IMR-90 (cell line): Measurements from ENCODE around the gene KRT8. TPM values are rescaled to one million over a fixed set of nuclear protein-coding genes. Genes with fewer than 3 reads are reported as not detected.

ENCODE experiments used
- ATAC-seq: fragments of 200-7000 bp; cut with Tn5 transposase; 2 replicates; pipeline ENCODE4 v1.9.1; 2020; ENCODE audit warnings: low read depth, mild to moderate bottlenecking, moderate library complexity
- BruUV-seq: library from RNA; stranded (reverse); fragments of 400-500 nt; replicated peaks from 2 replicates; lab custom pipeline; 2021; lab: Mats Ljungman, UMichigan
- CTCF ChIA-PET: fragments of 300-600 bp; formaldehyde crosslinking; extraction: SDS; loops from one replicate; lab custom pipeline; 2021; ENCODE audit warnings: antibody characterized with exemption; lab: Yijun Ruan, JAX
- POLR2A ChIA-PET: fragments of 300-600 bp; sonication (Branson Sonifier 250); formaldehyde crosslinking; loops from one replicate; lab custom pipeline; 2022; ENCODE audit warnings: antibody characterized with exemption; ENCODE audit not compliant: unreplicated experiment; lab: Charles Lee
- DNase-seq: peaks from one replicate; pipeline ENCODE4 v3.0.0; 2013
- H2AFZ ChIP-seq: replicated peaks from 2 replicates; pipeline ENCODE3; 2013; ENCODE audit warnings: low read length, mild to moderate bottlenecking; ENCODE audit not compliant: poor library complexity
- H2AK5ac ChIP-seq: 2 replicates; pipeline ENCODE4 v1.6.1; 2013; ENCODE audit warnings: low read depth, low read length, inconsistent platforms
- H2AK9ac ChIP-seq: replicated peaks from 2 replicates; pipeline ENCODE3; 2013; ENCODE audit warnings: mild to moderate bottlenecking, low read depth, low read length, moderate library complexity; ENCODE audit not compliant: poor library complexity
- H2BK120ac ChIP-seq: 2 replicates; pipeline ENCODE4 v1.6.1; 2013; ENCODE audit warnings: low read depth, low read length, inconsistent platforms
- H2BK15ac ChIP-seq: 3 replicates; pipeline ENCODE4 v1.6.1; 2013; ENCODE audit warnings: low read depth, low read length, inconsistent platforms
- H2BK20ac ChIP-seq: 2 replicates; pipeline ENCODE4 v1.6.1; 2013; ENCODE audit warnings: low read depth, mild to moderate bottlenecking, inconsistent platforms, low read length, moderate library complexity
- H2BK5ac ChIP-seq: 2 replicates; pipeline ENCODE4 v1.6.1; 2013; ENCODE audit warnings: mild to moderate bottlenecking, low read depth, low read length, inconsistent platforms; ENCODE audit not compliant: poor library complexity, severe bottlenecking
- H3K14ac ChIP-seq: replicated peaks from 2 replicates; pipeline ENCODE4 v1.6.1; 2013; ENCODE audit warnings: low read depth, low read length, inconsistent platforms
- H3K18ac ChIP-seq: 2 replicates; pipeline ENCODE4 v1.6.1; 2013; ENCODE audit warnings: low read depth, low read length, control low read depth
- H3K23ac ChIP-seq: 2 replicates; pipeline ENCODE4 v1.6.1; 2013; ENCODE audit warnings: low read depth, low read length, inconsistent platforms
- H3K27ac ChIP-seq: 2 replicates; pipeline ENCODE4 v1.5.1; 2013; ENCODE audit warnings: mild to moderate bottlenecking, control low read depth, low read length; ENCODE audit not compliant: insufficient read depth
- H3K27me3 ChIP-seq: 2 replicates; pipeline ENCODE4 v1.6.1; 2013; ENCODE audit warnings: low read length; ENCODE audit not compliant: control insufficient read depth, insufficient read depth
- H3K36me3 ChIP-seq: 2 replicates; pipeline ENCODE4 v1.6.1; 2013; ENCODE audit warnings: low read length, mixed read lengths; ENCODE audit not compliant: control insufficient read depth, insufficient read depth
- H3K4ac ChIP-seq: 2 replicates; pipeline ENCODE4 v1.6.1; 2013; ENCODE audit warnings: low read depth, low read length, inconsistent platforms
- H3K4me1 ChIP-seq: 2 replicates; pipeline ENCODE4 v1.6.1; 2013; ENCODE audit warnings: low read length, mixed read lengths; ENCODE audit not compliant: control insufficient read depth, insufficient read depth
- H3K4me2 ChIP-seq: 2 replicates; pipeline ENCODE4 v1.6.1; 2013; ENCODE audit warnings: low read depth, mild to moderate bottlenecking, control low read depth, low read length, moderate library complexity
- H3K4me3 ChIP-seq: 2 replicates; pipeline ENCODE4 v1.5.1; 2013; ENCODE audit warnings: low read depth, mild to moderate bottlenecking, control low read depth, low read length, moderate library complexity; ENCODE audit not compliant: insufficient read depth
- H3K56ac ChIP-seq: 2 replicates; pipeline ENCODE4 v1.6.1; 2013; ENCODE audit warnings: low read length, inconsistent platforms; ENCODE audit not compliant: insufficient read depth; ENCODE audit errors: extremely low read depth
- H3K79me1 ChIP-seq, 2 experiments: 2 replicates each; pipeline ENCODE4 v1.6.1; 2013; ENCODE audit warnings: low read length in 2 of 2, inconsistent platforms in 1 of 2, low read depth in 1 of 2
- H3K9ac ChIP-seq: 2 replicates; pipeline ENCODE4 v1.6.1; 2013; ENCODE audit warnings: low read depth, low read length, control low read depth
- H3K9me1 ChIP-seq: 2 replicates; pipeline ENCODE4 v1.6.1; 2013; ENCODE audit warnings: low read length, inconsistent platforms; ENCODE audit not compliant: insufficient read depth
- H3K9me3 ChIP-seq: 2 replicates; pipeline ENCODE4 v1.6.1; 2013; ENCODE audit warnings: low read length; ENCODE audit not compliant: control insufficient read depth, insufficient read depth
- H4K20me1 ChIP-seq: 2 replicates; pipeline ENCODE4 v1.6.1; 2013; ENCODE audit warnings: low read length, inconsistent platforms; ENCODE audit not compliant: insufficient read depth
- H4K5ac ChIP-seq: 2 replicates; pipeline ENCODE4 v1.6.1; 2013; ENCODE audit warnings: mild to moderate bottlenecking, low read depth, low read length, control low read depth
- H4K8ac ChIP-seq, 2 experiments: 2 replicates each; pipeline ENCODE4 v1.6.1; 2013; ENCODE audit warnings: low read depth in 2 of 2, low read length in 2 of 2, control low read depth in 1 of 2, inconsistent platforms in 1 of 2
- H4K91ac ChIP-seq: 2 replicates; pipeline ENCODE4 v1.6.1; 2013; ENCODE audit warnings: low read depth, low read length, inconsistent platforms; ENCODE audit not compliant: insufficient read depth
- BHLHE40 ChIP-seq: fragments of 150-350 bp; IDR thresholded peaks from 2 replicates; pipeline ENCODE4 v1.6.1; 2016; ENCODE audit warnings: mild to moderate bottlenecking, low read depth, low read length
- FOS ChIP-seq: fragments of 150-350 bp; IDR thresholded peaks from 2 replicates; pipeline ENCODE4 v1.6.1; 2016; ENCODE audit warnings: low read depth, low read length
- RCOR1 ChIP-seq: IDR thresholded peaks from 2 replicates; pipeline ENCODE4 v1.6.1; 2012; ENCODE audit warnings: mild to moderate bottlenecking, low read length, improper control_type of control experiment; ENCODE audit not compliant: insufficient replicate concordance
- WGBS, 2 experiments: methylation state at CpG; one replicate each; pipeline versions ENCODE4 v1.1.5 to v1.1.7; 2013; ENCODE audit warnings: missing lambda C conversion rate in 2 of 2; ENCODE audit not compliant: insufficient read length in 1 of 2; ENCODE audit errors: extremely low coverage in 2 of 2; 5-methylcytosine and 5-hydroxymethylcytosine counted together
- dilution Hi-C: fragments of 300-500 bp; cut with HindIII; formaldehyde crosslinking; loops from one replicate; pipeline ENCODE4 v1.14.3; 2018; ENCODE audit warnings: low sequenced_read_pairs; ENCODE audit not compliant: unreplicated experiment
- in situ Hi-C: fragments of 300-500 bp; cut with MboI; formaldehyde crosslinking; loops from 3 replicates; pipeline ENCODE4 v1.14.3; 2019; ENCODE audit warnings: low sequenced_read_pairs, inconsistent platforms, mixed read lengths
- intact Hi-C: fragments of 100-400 bp; cut with micrococcal nuclease; formaldehyde crosslinking; loops from 2 replicates; pipeline ENCODE4 v1.10.0; 2022
- polyA plus RNA-seq, 3 experiments: library from polyadenylated mRNA; depleted of rRNA; stranded (reverse); fragments of >200 nt; gene quantifications; 2 replicates each; pipeline ENCODE4 v1.2.3, GENCODE V29; 2012; ENCODE audit warnings: low replicate concordance in 1 of 3
- total RNA-seq: library from RNA; depleted of rRNA; stranded (reverse); fragments of >200 nt; gene quantifications from 2 replicates; pipeline ENCODE4 v1.2.3, GENCODE V29; 2012

KRT8 gene
- total and polyA plus RNA-seq, 2 of the 4 experiments (the other 2 are of a cell fraction) = 10.9 to 39.3 TPM

- Histone ChIP-seq H2BK20ac (no peak overlapping the region), H3K18ac (no peak overlapping the region; the same call in 1 of the 2 replicates), H4K5ac (no peak overlapping the region), H3K14ac (no peak overlapping the region), H2AK5ac (peak overlapping the region; percentile 54), H3K9me1 (0 out of 2 replicates have a peak, but pooled peaks cover 10% of the 10 kb centered on the region), H2BK15ac (peak overlapping the region; percentile 67; the same call in 1 of the 3 replicates), H2AFZ (no peak overlapping the region), H4K20me1 (no peaks in the 10 kb centered on the region), H3K36me3 (peaks cover 7% of the 10 kb centered on the region; the same call in 1 of the 2 replicates), H3K4me3 (no peak overlapping the region), H3K4ac (peak overlapping the region; percentile 77; the same call in 1 of the 2 replicates), H3K27me3 (no peaks in the 10 kb centered on the region), H2BK120ac (peak overlapping the region; percentile 64; the same call in 1 of the 2 replicates), H3K56ac (no peak overlapping the region), H3K9ac (no peak overlapping the region; the same call in 1 of the 2 replicates), H3K4me2 (no peak overlapping the region; the same call in 1 of the 2 replicates), H2BK5ac (peak overlapping the region; percentile 66), H2AK9ac (peak overlapping the region; percentile 99), H3K79me1 (peaks cover 11 to 43% of the 10 kb centered on the region in 2 experiments; a peak in 3 of 4 replicates), H3K4me1 (peaks cover 15% of the 10 kb centered on the region), H4K91ac (peak overlapping the region; percentile 28; the same call in 1 of the 2 replicates), H3K27ac (no peak overlapping the region), H3K23ac (no peak overlapping the region; the same call in 1 of the 2 replicates), H4K8ac (peak overlapping the region; percentile 17 to 38; a peak in 1 of 4 replicates), H3K9me3 (no peaks in the 10 kb centered on the region)
- no peak for TF ChIP-seq RCOR1
- no peak for TF ChIP-seq BHLHE40
- no peak for TF ChIP-seq FOS
- DNase-seq (no peak), ATAC-seq (no peak)
- in situ Hi-C loops (no loop called here), intact Hi-C loops (no loop called here), dilution Hi-C loops (no loop called here)
- 100% methylated on average over 3 of the region's 7 CpGs; no CpG with 5 or more reads in 1 of the 2 experiments for WGBS, 2 experiments
- ChIA-PET CTCF (no interaction called here), POLR2A (no interaction called here)
- BruUV-seq = no TSS peak
Observed at GRCh38 chr12:52950553-52950952, 45.7 kb upstream of the KRT8 start.
